B cell (primary cell): ENCODE data around the gene ZC4H2. TPM values are rescaled to one million over a fixed set of nuclear protein-coding genes. Genes with fewer than 3 reads are reported as not detected.
"Not testable (repeated sequence)": the region's sequence is repeated elsewhere in the genome, so short reads cannot be mapped to it uniquely, and the experiment has no call there.

Experiments used
- ATAC-seq: fragments of 200-7000 bp; cut with Tn5 transposase; one replicate; pipeline ENCODE4 v1.10.0; 2021; ENCODE audit warnings: low read depth, mild to moderate bottlenecking, moderate number of reproducible peaks, moderate library complexity
- CTCF ChIA-PET: fragments of 350-600 bp; sonication (Branson Sonifier 250); formaldehyde crosslinking; loops from one replicate; lab custom pipeline; 2021; ENCODE audit warnings: antibody characterized with exemption, inconsistent platforms; lab: Charles Lee
- POLR2A ChIA-PET: fragments of 350-600 bp; sonication (Branson Sonifier 250); formaldehyde crosslinking; loops from one replicate; lab custom pipeline; 2021; ENCODE audit warnings: antibody characterized with exemption; lab: Charles Lee
- DNase-seq: peaks from one replicate; pipeline ENCODE4 v3.0.0; 2013
- H2AFZ ChIP-seq: 2 replicates; pipeline ENCODE4 v1.6.1; 2012; ENCODE audit warnings: mild to moderate bottlenecking, low read depth, low read length; ENCODE audit not compliant: insufficient read depth, poor library complexity, severe bottlenecking
- H3K27ac ChIP-seq, 2 donors: 1 replicate in 1 of 2; 2 replicates in 1 of 2; pipeline ENCODE4 v1.5.1; 2012 to 2013; ENCODE audit warnings: low read length in 2 of 2, mild to moderate bottlenecking in 2 of 2, moderate library complexity in 1 of 2
- H3K27me3 ChIP-seq, 4 experiments: fragments of 200-600 bp in 1 of 4; sonication (generic) in 1 of 4; replicated peaks in 1 of 4; 1 replicate in 2 of 4; 2 replicates in 2 of 4; pipeline versions ENCODE4 v1.6.1 to v1.7.0; 2013 to 2016; ENCODE audit warnings: low read length in 3 of 4, mild to moderate bottlenecking in 2 of 4, mixed read lengths in 1 of 4, moderate library complexity in 1 of 4; ENCODE audit not compliant: insufficient read depth in 4 of 4, control insufficient read depth in 3 of 4; ENCODE audit errors: control extremely low read depth in 1 of 4
- H3K36me3 ChIP-seq, 2 experiments: replicated peaks in 1 of 2; 1 replicate in 1 of 2; 2 replicates in 1 of 2; pipeline versions ENCODE4 v1.6.1 to v1.7.1; 2013; ENCODE audit warnings: low read length in 1 of 2; ENCODE audit not compliant: insufficient read depth in 2 of 2, control insufficient read depth in 1 of 2; ENCODE audit errors: control extremely low read depth in 1 of 2, extremely low read depth in 1 of 2
- H3K4me1 ChIP-seq, 2 donors: fragments of 200-600 bp in 1 of 2; sonication (generic) in 1 of 2; 1 replicate in 1 of 2; 2 replicates in 1 of 2; pipeline versions ENCODE4 v1.5.1 to v1.6.1; 2013 to 2017; ENCODE audit warnings: low read length in 2 of 2; ENCODE audit not compliant: control insufficient read depth in 2 of 2, insufficient read depth in 2 of 2
- H3K4me2 ChIP-seq: replicated peaks from 2 replicates; pipeline ENCODE3; 2012; ENCODE audit warnings: mild to moderate bottlenecking, low read depth, low read length; ENCODE audit not compliant: poor library complexity, severe bottlenecking
- H3K4me3 ChIP-seq, 5 experiments: fragments of 200-600 bp in 1 of 5; sonication (generic) in 1 of 5; 1 replicate in 3 of 5; 2 replicates in 2 of 5; pipeline versions ENCODE4 v1.5.1 to v1.7.0; 2011 to 2016; ENCODE audit warnings: low read length in 4 of 5, mild to moderate bottlenecking in 4 of 5, low read depth in 2 of 5, control low read depth in 1 of 5, moderate library complexity in 1 of 5; ENCODE audit not compliant: insufficient read depth in 1 of 5; ENCODE audit errors: control extremely low read depth in 1 of 5, extremely low read depth in 1 of 5
- H3K79me2 ChIP-seq: fragments of 200-600 bp; sonication (generic); one replicate; pipeline ENCODE4 v1.6.0; 2016; ENCODE audit warnings: low read length; ENCODE audit not compliant: control insufficient read depth, insufficient read depth
- H3K9ac ChIP-seq: fragments of 200-600 bp; sonication (generic); 2 replicates; pipeline ENCODE4 v1.6.1; 2017; ENCODE audit warnings: mild to moderate bottlenecking, low read length, moderate library complexity
- H3K9me3 ChIP-seq, 3 donors: one replicate each; pipeline versions ENCODE4 v1.6.1 to v1.7.1; 2013; ENCODE audit warnings: low read length in 2 of 3; ENCODE audit not compliant: control insufficient read depth in 2 of 3, insufficient read depth in 1 of 3; ENCODE audit errors: control extremely low read depth in 1 of 3
- H4K20me1 ChIP-seq: 2 replicates; pipeline ENCODE4 v1.6.0; 2012; ENCODE audit warnings: mild to moderate bottlenecking, low read length; ENCODE audit not compliant: insufficient read depth, control insufficient read depth, poor library complexity, severe bottlenecking
- H3K27ac Mint-ChIP-seq: one replicate; pipeline ENCODE4 v1.8.0; 2021; ENCODE audit warnings: mixed read lengths
- H3K27me3 Mint-ChIP-seq: one replicate; pipeline ENCODE4 v1.8.0; 2021; ENCODE audit warnings: mixed read lengths
- H3K4me1 Mint-ChIP-seq: one replicate; pipeline ENCODE4 v1.8.0; 2021; ENCODE audit warnings: mixed read lengths
- H3K4me3 Mint-ChIP-seq: one replicate; pipeline ENCODE4 v1.8.0; 2021; ENCODE audit warnings: mixed read lengths
- H3K9me3 Mint-ChIP-seq: one replicate; pipeline ENCODE4 v1.8.0; 2022; ENCODE audit warnings: mixed read lengths; ENCODE audit not compliant: insufficient read depth
- EZH2 ChIP-seq: IDR thresholded peaks from 2 replicates; pipeline ENCODE4 v1.6.1; 2012; ENCODE audit warnings: borderline replicate concordance, low read depth, mild to moderate bottlenecking, moderate library complexity, low read length; ENCODE audit not compliant: insufficient read depth, poor library complexity, severe bottlenecking
- WGBS: methylation state at CpG from one replicate; pipeline ENCODE4 v1.1.5; 2013; ENCODE audit warnings: missing lambda C conversion rate; ENCODE audit not compliant: insufficient coverage; 5-methylcytosine and 5-hydroxymethylcytosine counted together
- intact Hi-C: fragments of 100-400 bp; cut with micrococcal nuclease; formaldehyde crosslinking; loops from one replicate; pipeline ENCODE4 v1.10.0; 2022
- polyA plus RNA-seq: library from polyadenylated mRNA; depleted of rRNA; stranded (reverse); fragments of >200 nt; gene quantifications from 2 replicates; pipeline ENCODE4 v1.2.3, GENCODE V29; 2012
- total RNA-seq, 2 donors: library from RNA; stranded (reverse); fragments of 120-200 nt in 1 of 2; gene quantifications; 1 replicate in 1 of 2; 2 replicates in 1 of 2; pipeline versions ENCODE4 v1.2.3 to v1.2.4, GENCODE V29; 2013 to 2022
- TF ChIP-seq, protein P1 (sequence below): fragments of 200-600 bp; IDR thresholded peaks from one replicate; pipeline ENCODE4 v1.8.0; 2022; ENCODE audit warnings: antibody characterized with exemption, mild to moderate bottlenecking

The ZC4H2 gene
- total and polyA plus RNA-seq, 2 donors (not counting 1 experiment from before 2014, with no cell fraction given) = 12.8 to 14.1 TPM

- WGBS = 80% methylated on average over 8 of the region's 10 CpGs
- Histone ChIP-seq H3K9me3 (peaks cover 0 to 12% (median 2%) of the 10 kb centered on the region in 3 donors), H3K4me3 (no peak overlapping the region), H3K27me3 (no peaks in the 10 kb centered on the region), H3K27ac (no peak overlapping the region), H3K9ac (no peak overlapping the region), H3K36me3 (no peaks in the 10 kb centered on the region), H3K79me2 (no peaks in the 10 kb centered on the region), H4K20me1 (no peaks in the 10 kb centered on the region), H3K4me2 (no peak overlapping the region), H2AFZ (no peak overlapping the region), H3K4me1 (no peaks in the 10 kb centered on the region)
- no peak overlapping the region for H3K27ac Mint-ChIP-seq
- no peaks in the 10 kb centered on the region for H3K9me3 Mint-ChIP-seq
- no peaks in the 10 kb centered on the region for H3K27me3 Mint-ChIP-seq
- no peak overlapping the region for H3K4me3 Mint-ChIP-seq
- POLR2A ChIA-PET = no interaction called here
- peaks cover 1% of the 10 kb centered on the region for H3K4me1 Mint-ChIP-seq
- intact Hi-C loops = no loop called here
- DNase-seq (peak; percentile 7), ATAC-seq (no peak)
- CTCF ChIA-PET = no interaction called here
- TF ChIP-seq, protein P1, sequence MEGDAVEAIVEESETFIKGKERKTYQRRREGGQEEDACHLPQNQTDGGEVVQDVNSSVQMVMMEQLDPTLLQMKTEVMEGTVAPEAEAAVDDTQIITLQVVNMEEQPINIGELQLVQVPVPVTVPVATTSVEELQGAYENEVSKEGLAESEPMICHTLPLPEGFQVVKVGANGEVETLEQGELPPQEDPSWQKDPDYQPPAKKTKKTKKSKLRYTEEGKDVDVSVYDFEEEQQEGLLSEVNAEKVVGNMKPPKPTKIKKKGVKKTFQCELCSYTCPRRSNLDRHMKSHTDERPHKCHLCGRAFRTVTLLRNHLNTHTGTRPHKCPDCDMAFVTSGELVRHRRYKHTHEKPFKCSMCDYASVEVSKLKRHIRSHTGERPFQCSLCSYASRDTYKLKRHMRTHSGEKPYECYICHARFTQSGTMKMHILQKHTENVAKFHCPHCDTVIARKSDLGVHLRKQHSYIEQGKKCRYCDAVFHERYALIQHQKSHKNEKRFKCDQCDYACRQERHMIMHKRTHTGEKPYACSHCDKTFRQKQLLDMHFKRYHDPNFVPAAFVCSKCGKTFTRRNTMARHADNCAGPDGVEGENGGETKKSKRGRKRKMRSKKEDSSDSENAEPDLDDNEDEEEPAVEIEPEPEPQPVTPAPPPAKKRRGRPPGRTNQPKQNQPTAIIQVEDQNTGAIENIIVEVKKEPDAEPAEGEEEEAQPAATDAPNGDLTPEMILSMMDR = no peak
- no peak for TF ChIP-seq EZH2
These were observed 81.7 kb downstream of the ZC4H2 start for GRCh38 chrX:64894454-64895038.

GRCh38 chrX:64885850-64886249 lies 90.4 kb downstream of the ZC4H2 start:
- intact Hi-C loops = no loop called here
- Histone ChIP-seq H3K27me3 (no peaks in the 10 kb centered on the region), H3K27ac (no peak overlapping the region), H3K9me3 (peaks cover 0 to 9% (median 0%) of the 10 kb centered on the region in 3 donors), H3K36me3 (no peaks in the 10 kb centered on the region), H3K4me2 (no peak overlapping the region), H3K79me2 (no peaks in the 10 kb centered on the region), H3K4me3 (no peak overlapping the region), H2AFZ (no peak overlapping the region), H3K4me1 (no peaks in the 10 kb centered on the region), H4K20me1 (no peaks in the 10 kb centered on the region), H3K9ac (no peak overlapping the region)
- CTCF ChIA-PET = no interaction called here
- no peaks in the 10 kb centered on the region for H3K9me3 Mint-ChIP-seq
- POLR2A ChIA-PET = interaction anchor here (0.6 kb wide), 1 partner anchor 925 kb away, joined by 4 read pairs; no protein-coding TSS in a partner anchor
- H3K27me3 Mint-ChIP-seq = no peaks in the 10 kb centered on the region
- DNase-seq (no peak), ATAC-seq (no peak)
- no peak overlapping the region for H3K27ac Mint-ChIP-seq
- TF ChIP-seq, protein P1 = no peak
- TF ChIP-seq EZH2 = no peak
- no peak overlapping the region for H3K4me3 Mint-ChIP-seq
- no peaks in the 10 kb centered on the region for H3K4me1 Mint-ChIP-seq

DNA sequence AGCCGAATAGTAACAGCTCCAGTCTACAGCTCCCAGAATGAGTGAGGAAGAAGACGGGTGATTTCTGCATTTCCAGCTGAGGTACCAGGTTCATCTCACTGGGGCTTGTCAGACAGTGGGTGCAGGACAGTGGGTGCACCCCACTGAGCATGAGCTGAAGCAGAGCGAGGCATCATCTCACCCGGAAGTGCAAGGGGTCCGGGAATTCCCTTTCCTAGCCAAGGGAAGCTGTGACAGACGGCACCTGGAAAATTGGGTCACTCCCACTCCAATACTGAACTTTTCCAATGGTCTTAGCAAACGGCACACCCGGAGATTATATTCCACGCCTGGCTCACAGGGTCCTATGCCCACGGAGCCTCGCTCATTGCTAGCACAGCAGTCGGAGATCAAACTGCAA lies 97.5 kb downstream of the ZC4H2 start:
- DNase-seq, H3K4me3 ChIP-seq, H2AFZ ChIP-seq, H3K9me3 Mint-ChIP-seq, H3K9ac ChIP-seq, H3K4me1 Mint-ChIP-seq, H3K4me1 ChIP-seq, H3K4me3 Mint-ChIP-seq, H3K79me2 ChIP-seq, H3K4me2 ChIP-seq, H4K20me1 ChIP-seq, H3K27ac Mint-ChIP-seq, CTCF ChIA-PET, H3K36me3 ChIP-seq, H3K27me3 ChIP-seq, intact Hi-C loops, H3K27ac ChIP-seq, ATAC-seq, H3K27me3 Mint-ChIP-seq, POLR2A ChIA-PET: not testable (repeated sequence)
- WGBS = 100% methylated on average over 3 of the region's 12 CpGs
- peaks cover 2 to 13% (median 4%) of the 10 kb centered on the region in 3 donors for H3K9me3 ChIP-seq
